NB4 (cell line): ENCODE measurements around the gene TEAD4.

Experiments
- MAX ChIP-seq: IDR thresholded peaks from 2 replicates; pipeline ENCODE4 v1.6.1; 2011; ENCODE audit warnings: low read depth, low read length
- MYC ChIP-seq: IDR thresholded peaks from 2 replicates; pipeline ENCODE4 v1.6.1; 2011; ENCODE audit warnings: low read depth, low read length
- POLR2A ChIP-seq: IDR thresholded peaks from 2 replicates; pipeline ENCODE4 v1.6.1; 2011; ENCODE audit warnings: mild to moderate bottlenecking; ENCODE audit not compliant: insufficient read length; ENCODE audit errors: extremely low read depth
- TF ChIP-seq, protein P1 (sequence below): IDR thresholded peaks from one replicate; pipeline ENCODE4 v1.5.1; 2012; ENCODE audit warnings: low read depth, low read length

DNA sequence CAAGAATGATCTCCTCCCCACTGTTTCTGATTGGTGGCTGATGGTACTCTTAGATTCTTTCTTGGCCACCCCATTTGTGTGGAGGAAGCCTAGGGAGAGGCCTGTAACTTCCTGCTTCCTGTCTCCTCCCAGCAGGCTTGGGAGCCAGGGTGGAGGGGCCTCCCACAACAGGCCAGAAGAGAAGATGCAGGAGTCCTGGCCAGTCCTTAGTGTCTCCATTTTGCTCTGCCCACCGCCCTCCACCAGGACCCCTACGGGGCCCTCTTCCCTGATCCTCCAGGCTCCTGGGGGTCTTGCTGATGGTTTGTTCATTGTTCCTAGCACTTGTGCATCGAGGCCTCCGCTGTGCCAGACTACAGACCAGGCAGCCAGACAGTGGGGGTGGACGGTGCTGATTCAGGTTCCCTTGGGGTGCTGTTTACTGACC, 124.7 kb downstream of the TEAD4 start:
- TF ChIP-seq POLR2A (no peak), MAX (no peak), MYC (no peak)
- TF ChIP-seq, protein P1, sequence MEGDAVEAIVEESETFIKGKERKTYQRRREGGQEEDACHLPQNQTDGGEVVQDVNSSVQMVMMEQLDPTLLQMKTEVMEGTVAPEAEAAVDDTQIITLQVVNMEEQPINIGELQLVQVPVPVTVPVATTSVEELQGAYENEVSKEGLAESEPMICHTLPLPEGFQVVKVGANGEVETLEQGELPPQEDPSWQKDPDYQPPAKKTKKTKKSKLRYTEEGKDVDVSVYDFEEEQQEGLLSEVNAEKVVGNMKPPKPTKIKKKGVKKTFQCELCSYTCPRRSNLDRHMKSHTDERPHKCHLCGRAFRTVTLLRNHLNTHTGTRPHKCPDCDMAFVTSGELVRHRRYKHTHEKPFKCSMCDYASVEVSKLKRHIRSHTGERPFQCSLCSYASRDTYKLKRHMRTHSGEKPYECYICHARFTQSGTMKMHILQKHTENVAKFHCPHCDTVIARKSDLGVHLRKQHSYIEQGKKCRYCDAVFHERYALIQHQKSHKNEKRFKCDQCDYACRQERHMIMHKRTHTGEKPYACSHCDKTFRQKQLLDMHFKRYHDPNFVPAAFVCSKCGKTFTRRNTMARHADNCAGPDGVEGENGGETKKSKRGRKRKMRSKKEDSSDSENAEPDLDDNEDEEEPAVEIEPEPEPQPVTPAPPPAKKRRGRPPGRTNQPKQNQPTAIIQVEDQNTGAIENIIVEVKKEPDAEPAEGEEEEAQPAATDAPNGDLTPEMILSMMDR = no peak
